K562 (cell line): ENCODE results near the gene TECPR1. TPM values are rescaled to one million over a fixed set of nuclear protein-coding genes. Genes with fewer than 3 reads are reported as not detected.

ENCODE experiments used
- CREB5 ChIP-seq: fragments of 250-450 bp; sonication (Bioruptor Pico); IDR thresholded peaks from 2 replicates; pipeline ENCODE4 v1.5.0; 2020; ENCODE audit warnings: mild to moderate bottlenecking
- LEF1 ChIP-seq: fragments of 450-650 bp; IDR thresholded peaks from 2 replicates; pipeline ENCODE4 v1.6.1; 2016; ENCODE audit warnings: mild to moderate bottlenecking
- MAFF ChIP-seq: IDR thresholded peaks from 2 replicates; pipeline ENCODE4 v1.6.1; 2012; ENCODE audit warnings: low read length, improper control_type of control experiment
- MEF2A ChIP-seq: IDR thresholded peaks from 2 replicates; pipeline ENCODE4 v1.6.1; 2011; ENCODE audit warnings: low read depth, mild to moderate bottlenecking, low read length, moderate library complexity; ENCODE audit not compliant: control insufficient read depth
- NBN ChIP-seq: fragments of 450-650 bp; IDR thresholded peaks from 2 replicates; pipeline ENCODE4 v1.6.1; 2016; ENCODE audit warnings: low read depth, mild to moderate bottlenecking
- NFATC3 ChIP-seq: fragments of 450-650 bp; IDR thresholded peaks from 2 replicates; pipeline ENCODE4 v1.6.1; 2017; ENCODE audit warnings: mild to moderate bottlenecking
- NFXL1 ChIP-seq: fragments of 450-650 bp; formaldehyde crosslinking; IDR thresholded peaks from 2 replicates; pipeline ENCODE4 v1.4.0; 2021; ENCODE audit warnings: mild to moderate bottlenecking
- SIX5 ChIP-seq, 2 experiments: IDR thresholded peaks; 2 replicates each; pipeline ENCODE4 v1.6.1; 2011; ENCODE audit warnings: low read length in 2 of 2, borderline replicate concordance in 1 of 2, low read depth in 1 of 2, mild to moderate bottlenecking in 1 of 2, moderate library complexity in 1 of 2; ENCODE audit not compliant: insufficient read depth in 1 of 2
- SUPT5H ChIP-seq: fragments of 450-650 bp; IDR thresholded peaks from 2 replicates; pipeline ENCODE4 v1.6.1; 2016
- ZBTB11 ChIP-seq, 3 experiments: fragments of 200-800 bp in 1 of 3; fragments of 250-450 bp in 1 of 3; fragments of 450-650 bp in 1 of 3; sonication (Bioruptor Pico) in 1 of 3; sonication (Bioruptor generic) in 1 of 3; formaldehyde crosslinking in 1 of 3; IDR thresholded peaks; 2 replicates each; pipeline versions ENCODE4 v1.6.1 to v1.8.0; 2016 to 2022; ENCODE audit warnings: mild to moderate bottlenecking in 2 of 3, missing genetic modification characterization in 2 of 3, missing compliant biosample characterization in 1 of 3, moderate library complexity in 1 of 3
- ZFP30 ChIP-seq: fragments of 250-450 bp; sonication (Bioruptor Pico); IDR thresholded peaks from 2 replicates; pipeline ENCODE4 v1.8.0; 2022; ENCODE audit warnings: moderate library complexity, mild to moderate bottlenecking, inconsistent platforms, borderline replicate concordance
- ZNF134 ChIP-seq: fragments of 250-450 bp; sonication (Bioruptor Pico); conservative IDR thresholded peaks from 2 replicates; pipeline ENCODE4 v1.4.0; 2020
- polyA plus RNA-seq, 8 experiments: library from polyadenylated mRNA; depleted of rRNA in 4 of 8; stranded (reverse) in 5 of 8; unstranded in 3 of 8; fragments of >200 nt; fragmentation: Nextera tagmentation in 2 of 8; fragmentation: Illumina TruSeq in 1 of 8; extraction: Ambion mirVana in 2 of 8; extraction: Trizol in 1 of 8; gene quantifications; 2 replicates each; pipeline versions ENCODE4 v1.2.1 to v1.2.3, GENCODE V29; 2011 to 2014; ENCODE audit warnings: inconsistent platforms in 1 of 8, missing spikeins in 1 of 8
- total RNA-seq, 7 experiments: library from RNA; depleted of rRNA in 6 of 7; stranded (reverse); fragments of >200 nt in 6 of 7; fragmentation: Illumina TruSeq in 2 of 7; extraction: Trizol in 2 of 7; gene quantifications; 2 replicates each; pipeline versions ENCODE4 v1.2.1 to v1.2.3, GENCODE V29; 2011 to 2021; ENCODE audit warnings: low replicate concordance in 1 of 7
- TF ChIP-seq, protein P1 (sequence below): sonication (generic); formaldehyde crosslinking; IDR thresholded peaks from 2 replicates; pipeline ENCODE4 v1.8.1; 2022; ENCODE audit warnings: missing genetic modification reagents
- TF ChIP-seq, protein P2 (sequence below): sonication (generic); formaldehyde crosslinking; IDR thresholded peaks from 2 replicates; pipeline ENCODE4 v1.8.0; 2023; ENCODE audit warnings: mild to moderate bottlenecking, missing genetic modification reagents
- TF ChIP-seq, protein P3 (sequence below): fragments of 450-650 bp; formaldehyde crosslinking; IDR thresholded peaks from 2 replicates; pipeline ENCODE4 v1.4.0; 2020; ENCODE audit warnings: mild to moderate bottlenecking
- TF ChIP-seq, protein P4 (sequence below): fragments of 250-450 bp; sonication (Bioruptor Pico); IDR thresholded peaks from 2 replicates; pipeline ENCODE4 v1.5.1; 2021; ENCODE audit warnings: mild to moderate bottlenecking

The TECPR1 gene
- total and polyA plus RNA-seq, 9 of the 15 experiments (the other 6 are each of a cell fraction or from before 2014, with no cell fraction given): 0.17 to 15.0 (median 2.2) TPM

GRCh38 chr7:98217623-98218582 is 34.1 kb downstream of the TECPR1 start (continued):
- peak; percentile 57; the same call in 1 of the 2 replicates for TF ChIP-seq LEF1
- no peak for TF ChIP-seq NFATC3
- TF ChIP-seq ZFP30 (CRISPR knock-in tag): no peak
- TF ChIP-seq, protein P1, sequence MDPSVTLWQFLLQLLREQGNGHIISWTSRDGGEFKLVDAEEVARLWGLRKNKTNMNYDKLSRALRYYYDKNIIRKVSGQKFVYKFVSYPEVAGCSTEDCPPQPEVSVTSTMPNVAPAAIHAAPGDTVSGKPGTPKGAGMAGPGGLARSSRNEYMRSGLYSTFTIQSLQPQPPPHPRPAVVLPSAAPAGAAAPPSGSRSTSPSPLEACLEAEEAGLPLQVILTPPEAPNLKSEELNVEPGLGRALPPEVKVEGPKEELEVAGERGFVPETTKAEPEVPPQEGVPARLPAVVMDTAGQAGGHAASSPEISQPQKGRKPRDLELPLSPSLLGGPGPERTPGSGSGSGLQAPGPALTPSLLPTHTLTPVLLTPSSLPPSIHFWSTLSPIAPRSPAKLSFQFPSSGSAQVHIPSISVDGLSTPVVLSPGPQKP (CRISPR knock-in tag): no peak
- no peak for TF ChIP-seq MEF2A
- TF ChIP-seq NFXL1 (CRISPR knock-in tag): no peak
- peak in 1 of 3 experiments; percentile 30; a peak in 1 of 6 replicates for TF ChIP-seq ZBTB11 (CRISPR knock-in tag; IDR thresholded peaks at IDR 0.05)
- TF ChIP-seq SUPT5H: no peak
- no peak for TF ChIP-seq ZNF134 (CRISPR knock-in tag)
- no peak for TF ChIP-seq CREB5 (CRISPR knock-in tag)
- peak; percentile 16; the same call in 1 of the 2 replicates for TF ChIP-seq MAFF
- TF ChIP-seq, protein P2, sequence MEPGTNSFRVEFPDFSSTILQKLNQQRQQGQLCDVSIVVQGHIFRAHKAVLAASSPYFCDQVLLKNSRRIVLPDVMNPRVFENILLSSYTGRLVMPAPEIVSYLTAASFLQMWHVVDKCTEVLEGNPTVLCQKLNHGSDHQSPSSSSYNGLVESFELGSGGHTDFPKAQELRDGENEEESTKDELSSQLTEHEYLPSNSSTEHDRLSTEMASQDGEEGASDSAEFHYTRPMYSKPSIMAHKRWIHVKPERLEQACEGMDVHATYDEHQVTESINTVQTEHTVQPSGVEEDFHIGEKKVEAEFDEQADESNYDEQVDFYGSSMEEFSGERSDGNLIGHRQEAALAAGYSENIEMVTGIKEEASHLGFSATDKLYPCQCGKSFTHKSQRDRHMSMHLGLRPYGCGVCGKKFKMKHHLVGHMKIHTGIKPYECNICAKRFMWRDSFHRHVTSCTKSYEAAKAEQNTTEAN (CRISPR knock-in tag): no peak
- TF ChIP-seq, protein P3, sequence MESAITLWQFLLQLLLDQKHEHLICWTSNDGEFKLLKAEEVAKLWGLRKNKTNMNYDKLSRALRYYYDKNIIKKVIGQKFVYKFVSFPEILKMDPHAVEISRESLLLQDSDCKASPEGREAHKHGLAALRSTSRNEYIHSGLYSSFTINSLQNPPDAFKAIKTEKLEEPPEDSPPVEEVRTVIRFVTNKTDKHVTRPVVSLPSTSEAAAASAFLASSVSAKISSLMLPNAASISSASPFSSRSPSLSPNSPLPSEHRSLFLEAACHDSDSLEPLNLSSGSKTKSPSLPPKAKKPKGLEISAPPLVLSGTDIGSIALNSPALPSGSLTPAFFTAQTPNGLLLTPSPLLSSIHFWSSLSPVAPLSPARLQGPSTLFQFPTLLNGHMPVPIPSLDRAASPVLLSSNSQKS (CRISPR knock-in tag): no peak
- TF ChIP-seq NBN: peak; percentile 90
- TF ChIP-seq, protein P4, sequence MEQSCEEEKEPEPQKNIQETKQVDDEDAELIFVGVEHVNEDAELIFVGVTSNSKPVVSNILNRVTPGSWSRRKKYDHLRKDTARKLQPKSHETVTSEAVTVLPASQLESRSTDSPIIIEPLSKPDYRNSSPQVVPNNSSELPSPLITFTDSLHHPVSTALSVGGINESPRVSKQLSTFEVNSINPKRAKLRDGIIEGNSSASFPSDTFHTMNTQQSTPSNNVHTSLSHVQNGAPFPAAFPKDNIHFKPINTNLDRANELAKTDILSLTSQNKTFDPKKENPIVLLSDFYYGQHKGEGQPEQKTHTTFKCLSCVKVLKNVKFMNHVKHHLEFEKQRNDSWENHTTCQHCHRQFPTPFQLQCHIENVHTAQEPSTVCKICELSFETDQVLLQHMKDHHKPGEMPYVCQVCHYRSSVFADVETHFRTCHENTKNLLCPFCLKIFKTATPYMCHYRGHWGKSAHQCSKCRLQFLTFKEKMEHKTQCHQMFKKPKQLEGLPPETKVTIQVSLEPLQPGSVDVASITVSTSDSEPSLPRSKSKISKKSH (CRISPR knock-in tag): no peak
- no peak for TF ChIP-seq SIX5 (IDR thresholded peaks at IDR 0.05; ENCODE audit: borderline replicate concordance in 1 of 2, insufficient read depth in 1 of 2, low read depth in 1 of 2, low read length in 2 of 2)
